H7 (cell line): ENCODE results near the gene B9D1. TPM values are rescaled to one million over a fixed set of nuclear protein-coding genes. Genes with fewer than 3 reads are reported as not detected.

ENCODE experiments used
- DNase-seq: peaks from one replicate; pipeline ENCODE4 v3.0.0; 2012
- H3K27me3 ChIP-seq: 2 replicates; pipeline ENCODE4 v1.6.0; 2011; ENCODE audit warnings: mild to moderate bottlenecking, low read length; ENCODE audit not compliant: control insufficient read depth, insufficient read depth
- H3K36me3 ChIP-seq: replicated peaks from 2 replicates; pipeline ENCODE4 v1.5.1; 2011; ENCODE audit warnings: low read length; ENCODE audit not compliant: control insufficient read depth, insufficient read depth
- H3K4me3 ChIP-seq: 2 replicates; pipeline ENCODE4 v1.5.1; 2011; ENCODE audit warnings: low read depth, mild to moderate bottlenecking, control low read depth, low read length, moderate library complexity; ENCODE audit not compliant: insufficient read depth
- total RNA-seq: library from RNA; depleted of rRNA; stranded (reverse); fragments of >200 nt; shearing (Covaris generic); gene quantifications from 2 replicates; pipeline ENCODE4 v1.2.3, GENCODE V29; 2014

The B9D1 gene
- total RNA-seq, 1 experiment from 2014 or later, result 61.5 TPM

- Histone ChIP-seq H3K4me3 (no peak overlapping the region), H3K27me3 (no peaks in the 10 kb centered on the region), H3K36me3 (0 out of 2 replicates have a peak, but pooled peaks cover 1% of the 10 kb centered on the region)
- DNase-seq, result no peak
Observed at GRCh38 chr17:19372866-19373504, 10.5 kb upstream of the B9D1 start.

GRCh38 chr17:19372439-19372838, 9.9 kb upstream of the B9D1 start:
- Histone ChIP-seq H3K27me3 (no peaks in the 10 kb centered on the region), H3K4me3 (no peak overlapping the region), H3K36me3 (0 out of 2 replicates have a peak, but pooled peaks cover 1% of the 10 kb centered on the region)
- DNase-seq, result no peak

GRCh38 chr17:19372011-19372370, 9.5 kb upstream of the B9D1 start:
- no peak for DNase-seq
- H3K27me3 ChIP-seq, result no peaks in the 10 kb centered on the region
- H3K4me3 ChIP-seq, result no peak overlapping the region
- 0 out of 2 replicates have a peak, but pooled peaks cover 1% of the 10 kb centered on the region for H3K36me3 ChIP-seq

- 0 out of 2 replicates have a peak, but pooled peaks cover 1% of the 10 kb centered on the region for H3K36me3 ChIP-seq
- no peak for DNase-seq
- H3K27me3 ChIP-seq, result no peaks in the 10 kb centered on the region
- H3K4me3 ChIP-seq, result no peak overlapping the region
Observed at GRCh38 chr17:19371259-19372010, 8.9 kb upstream of the B9D1 start.

GRCh38 chr17:19370493-19370960, 8.0 kb upstream of the B9D1 start:
- Histone ChIP-seq H3K27me3 (no peaks in the 10 kb centered on the region), H3K4me3 (no peak overlapping the region), H3K36me3 (0 out of 2 replicates have a peak, but pooled peaks cover 1% of the 10 kb centered on the region)
- no peak for DNase-seq

- DNase-seq, result no peak
Observed at GRCh38 chr17:19369846-19370492, 7.4 kb upstream of the B9D1 start.

GRCh38 chr17:19369107-19369778, 6.7 kb upstream of the B9D1 start:
- no peaks in the 10 kb centered on the region for H3K27me3 ChIP-seq
- no peak for DNase-seq

More at GRCh38 chr17:19369846-19370492, 7.4 kb upstream of the B9D1 start:
- Histone ChIP-seq H3K4me3 (no peak overlapping the region), H3K27me3 (no peaks in the 10 kb centered on the region), H3K36me3 (0 out of 2 replicates have a peak, but pooled peaks cover 1% of the 10 kb centered on the region)

GRCh38 chr17:19368229-19368628, 5.7 kb upstream of the B9D1 start:
- DNase-seq, result no peak
- Histone ChIP-seq H3K27me3 (no peaks in the 10 kb centered on the region), H3K36me3 (0 out of 2 replicates have a peak, but pooled peaks cover 1% of the 10 kb centered on the region), H3K4me3 (no peak overlapping the region)

More at GRCh38 chr17:19369107-19369778, 6.7 kb upstream of the B9D1 start:
- H3K4me3 ChIP-seq, result no peak overlapping the region
- H3K36me3 ChIP-seq, result 0 out of 2 replicates have a peak, but pooled peaks cover 1% of the 10 kb centered on the region

GRCh38 chr17:19366637-19366972, 4.1 kb upstream of the B9D1 start:
- H3K36me3 ChIP-seq, result 0 out of 2 replicates have a peak, but pooled peaks cover 1% of the 10 kb centered on the region
- no peaks in the 10 kb centered on the region for H3K27me3 ChIP-seq
- no peak overlapping the region for H3K4me3 ChIP-seq
- DNase-seq, result no peak

GRCh38 chr17:19365833-19366636, 3.5 kb upstream of the B9D1 start:
- DNase-seq, result no peak
- no peak overlapping the region for H3K4me3 ChIP-seq
- no peaks in the 10 kb centered on the region for H3K36me3 ChIP-seq
- no peaks in the 10 kb centered on the region for H3K27me3 ChIP-seq

- no peak for DNase-seq
- Histone ChIP-seq H3K27me3 (no peaks in the 10 kb centered on the region), H3K4me3 (no peak overlapping the region), H3K36me3 (no peaks in the 10 kb centered on the region)
Observed at GRCh38 chr17:19365499-19365817, 2.9 kb upstream of the B9D1 start.

- Histone ChIP-seq H3K4me3 (no peak overlapping the region), H3K36me3 (no peaks in the 10 kb centered on the region), H3K27me3 (no peaks in the 10 kb centered on the region)
- DNase-seq, result no peak
Observed at GRCh38 chr17:19364699-19365498, 2.4 kb upstream of the B9D1 start.

- Histone ChIP-seq H3K4me3 (no peak overlapping the region), H3K27me3 (no peaks in the 10 kb centered on the region), H3K36me3 (peaks cover 3% of the 10 kb centered on the region)
- DNase-seq, result no peak
Observed at GRCh38 chr17:19363460-19364035, 1.0 kb upstream of the B9D1 start.
